Uterus (tissue), 2 donors: ENCODE data around the gene MRPL18.

Source experiments
- POLR2A ChIP-seq, 2 donors: fragments of 450-650 bp; IDR thresholded peaks; one replicate each; pipeline ENCODE4 v1.6.1; 2016; ENCODE audit warnings: antibody characterized with exemption in 2 of 2, mild to moderate bottlenecking in 1 of 2, moderate library complexity in 1 of 2
- TF ChIP-seq, protein P1 (sequence below), 4 experiments: fragments of 200-600 bp in 2 of 4; fragments of 450-650 bp in 2 of 4; sonication (generic) in 2 of 4; IDR thresholded peaks; one replicate each; pipeline ENCODE4 v1.5.1; 2016 to 2019; ENCODE audit warnings: antibody characterized with exemption in 4 of 4, mild to moderate bottlenecking in 2 of 4, moderate library complexity in 1 of 4

- no peak for TF ChIP-seq POLR2A (IDR thresholded peaks at IDR 0.05)
- TF ChIP-seq, protein P1, sequence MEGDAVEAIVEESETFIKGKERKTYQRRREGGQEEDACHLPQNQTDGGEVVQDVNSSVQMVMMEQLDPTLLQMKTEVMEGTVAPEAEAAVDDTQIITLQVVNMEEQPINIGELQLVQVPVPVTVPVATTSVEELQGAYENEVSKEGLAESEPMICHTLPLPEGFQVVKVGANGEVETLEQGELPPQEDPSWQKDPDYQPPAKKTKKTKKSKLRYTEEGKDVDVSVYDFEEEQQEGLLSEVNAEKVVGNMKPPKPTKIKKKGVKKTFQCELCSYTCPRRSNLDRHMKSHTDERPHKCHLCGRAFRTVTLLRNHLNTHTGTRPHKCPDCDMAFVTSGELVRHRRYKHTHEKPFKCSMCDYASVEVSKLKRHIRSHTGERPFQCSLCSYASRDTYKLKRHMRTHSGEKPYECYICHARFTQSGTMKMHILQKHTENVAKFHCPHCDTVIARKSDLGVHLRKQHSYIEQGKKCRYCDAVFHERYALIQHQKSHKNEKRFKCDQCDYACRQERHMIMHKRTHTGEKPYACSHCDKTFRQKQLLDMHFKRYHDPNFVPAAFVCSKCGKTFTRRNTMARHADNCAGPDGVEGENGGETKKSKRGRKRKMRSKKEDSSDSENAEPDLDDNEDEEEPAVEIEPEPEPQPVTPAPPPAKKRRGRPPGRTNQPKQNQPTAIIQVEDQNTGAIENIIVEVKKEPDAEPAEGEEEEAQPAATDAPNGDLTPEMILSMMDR (IDR thresholded peaks at IDR 0.05), result no peak
Measured at GRCh38 chr6:159826968-159827647, 36.8 kb downstream of the MRPL18 start.
